Trophoblast cell (in vitro differentiated cells and primary cell): Measurements from ENCODE around the gene GRAMD1A.

Experiments
- DNase-seq, 2 donors: peaks; one replicate each; pipeline ENCODE4 v3.0.0-alpha.2; 2016
- H2AFZ ChIP-seq: 2 replicates; pipeline ENCODE4 v1.6.1; 2013; ENCODE audit warnings: low read length, moderate library complexity, mild to moderate bottlenecking; ENCODE audit not compliant: insufficient read depth, poor library complexity
- H2AK5ac ChIP-seq: 2 replicates; pipeline ENCODE4 v1.6.1; 2013; ENCODE audit warnings: mild to moderate bottlenecking, low read length
- H2BK120ac ChIP-seq: 2 replicates; pipeline ENCODE4 v1.6.1; 2013; ENCODE audit warnings: low read length, mild to moderate bottlenecking, moderate library complexity; ENCODE audit not compliant: insufficient read depth, poor library complexity
- H2BK12ac ChIP-seq: 2 replicates; pipeline ENCODE4 v1.6.1; 2013; ENCODE audit warnings: mild to moderate bottlenecking, low read length, moderate library complexity
- H2BK5ac ChIP-seq: 2 replicates; pipeline ENCODE4 v1.6.1; 2013; ENCODE audit warnings: low read length, low read depth, moderate library complexity, mild to moderate bottlenecking; ENCODE audit not compliant: poor library complexity
- H3K14ac ChIP-seq: 2 replicates; pipeline ENCODE4 v1.6.1; 2013; ENCODE audit warnings: mild to moderate bottlenecking, low read length
- H3K18ac ChIP-seq: 2 replicates; pipeline ENCODE4 v1.6.1; 2013; ENCODE audit warnings: mild to moderate bottlenecking, low read length
- H3K23ac ChIP-seq: 2 replicates; pipeline ENCODE4 v1.6.1; 2013; ENCODE audit warnings: low read length
- H3K27ac ChIP-seq: 2 replicates; pipeline ENCODE4 v1.5.1; 2013; ENCODE audit warnings: low read depth, mild to moderate bottlenecking, inconsistent platforms, low read length, moderate library complexity
- H3K27me3 ChIP-seq: 2 replicates; pipeline ENCODE4 v1.6.1; 2013; ENCODE audit warnings: inconsistent platforms, mild to moderate bottlenecking, low read length, moderate library complexity; ENCODE audit not compliant: insufficient read depth
- H3K36me3 ChIP-seq, 2 experiments: 1 replicate in 1 of 2; 2 replicates in 1 of 2; pipeline ENCODE4 v1.6.1; 2013; ENCODE audit warnings: low read length in 2 of 2, mild to moderate bottlenecking in 2 of 2, moderate library complexity in 1 of 2; ENCODE audit not compliant: insufficient read depth in 2 of 2, control insufficient read depth in 1 of 2
- H3K4ac ChIP-seq: 2 replicates; pipeline ENCODE4 v1.6.1; 2013; ENCODE audit warnings: low read depth, mild to moderate bottlenecking, low read length, moderate library complexity
- H3K4me1 ChIP-seq, 2 experiments: 1 replicate in 1 of 2; 2 replicates in 1 of 2; pipeline ENCODE4 v1.6.1; 2013; ENCODE audit warnings: low read length in 2 of 2, mild to moderate bottlenecking in 2 of 2, moderate library complexity in 1 of 2; ENCODE audit not compliant: insufficient read depth in 2 of 2, control insufficient read depth in 1 of 2
- H3K4me2 ChIP-seq: 2 replicates; pipeline ENCODE4 v1.6.1; 2013; ENCODE audit warnings: inconsistent platforms, mild to moderate bottlenecking, low read length, moderate library complexity
- H3K4me3 ChIP-seq: 2 replicates; pipeline ENCODE4 v1.5.1; 2013; ENCODE audit warnings: mild to moderate bottlenecking, low read depth, low read length, inconsistent platforms
- H3K79me1 ChIP-seq: one replicate; pipeline ENCODE4 v1.6.1; 2013; ENCODE audit warnings: low read length
- H3K79me2 ChIP-seq: 2 replicates; pipeline ENCODE4 v1.6.1; 2013; ENCODE audit warnings: low read length, mild to moderate bottlenecking; ENCODE audit not compliant: control insufficient read depth, insufficient read depth, poor library complexity
- H3K9ac ChIP-seq: 2 replicates; pipeline ENCODE4 v1.6.1; 2013; ENCODE audit warnings: mild to moderate bottlenecking, low read length
- H3K9me3 ChIP-seq: 2 replicates; pipeline ENCODE4 v1.6.1; 2013; ENCODE audit warnings: low read depth, mild to moderate bottlenecking, control low read depth, inconsistent platforms, low read length; ENCODE audit not compliant: insufficient read depth
- H4K12ac ChIP-seq: 2 replicates; pipeline ENCODE4 v1.6.1; 2013; ENCODE audit warnings: low read depth, mild to moderate bottlenecking, low read length, moderate library complexity
- H4K8ac ChIP-seq: 2 replicates; pipeline ENCODE4 v1.6.1; 2013; ENCODE audit warnings: low read depth, mild to moderate bottlenecking, low read length, moderate library complexity
- H4K91ac ChIP-seq: one replicate; pipeline ENCODE4 v1.6.1; 2013; ENCODE audit warnings: low read depth, mild to moderate bottlenecking, low read length, moderate library complexity
- WGBS: extraction: QIAGEN DNeasy Blood & Tissue Kit; methylation state at CpG from one replicate; pipeline ENCODE4 v1.1.7; 2013; ENCODE audit warnings: missing lambda C conversion rate; ENCODE audit not compliant: insufficient read length, insufficient coverage; ENCODE audit errors: extremely low coverage; 5-methylcytosine and 5-hydroxymethylcytosine counted together

Gene GRAMD1A

GRCh38 chr19:34974646-34975045 is 25.5 kb upstream of the GRAMD1A start:
- Histone ChIP-seq H3K4me1 (no peaks in the 10 kb centered on the region), H3K36me3 (no peaks in the 10 kb centered on the region), H3K79me2 (no peaks in the 10 kb centered on the region), H2AK5ac (no peak overlapping the region), H3K4me2 (no peak overlapping the region), H4K8ac (no peak overlapping the region), H3K27me3 (no peaks in the 10 kb centered on the region), H3K4me3 (no peak overlapping the region), H2BK120ac (no peak overlapping the region), H3K4ac (no peak overlapping the region), H3K27ac (no peak overlapping the region), H3K9me3 (peaks cover 13% of the 10 kb centered on the region), H3K14ac (no peak overlapping the region), H2BK12ac (no peak overlapping the region), H4K12ac (no peak overlapping the region), H3K18ac (no peak overlapping the region), H3K79me1 (no peaks in the 10 kb centered on the region), H3K9ac (no peak overlapping the region), H2AFZ (no peak overlapping the region), H4K91ac (no peak overlapping the region), H3K23ac (no peak overlapping the region), H2BK5ac (no peak overlapping the region)
- no CpG with 5 or more reads among the region's 5 CpGs for WGBS
- peak in 1 of 2 donors; percentile 39 for DNase-seq

DNA sequence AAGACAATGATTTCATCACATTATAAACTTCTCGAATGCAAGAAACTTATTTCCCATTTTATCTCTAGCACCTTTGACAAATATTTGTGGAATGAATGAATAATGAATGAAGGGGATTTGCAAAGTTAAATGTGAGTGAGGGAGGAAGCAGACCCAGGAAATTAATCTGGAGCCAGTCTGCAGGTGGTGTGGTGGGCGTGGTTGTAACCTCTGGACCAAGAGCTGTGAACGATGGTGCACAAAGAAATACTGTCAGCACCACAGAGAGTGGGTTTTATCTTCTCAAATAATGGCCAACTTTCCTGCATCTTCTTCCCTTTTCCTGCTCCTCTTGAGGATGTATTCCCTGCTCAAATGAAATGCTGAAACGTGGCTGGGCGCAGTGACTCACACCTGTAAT is 25.1 kb upstream of the GRAMD1A start:
- H2AK5ac ChIP-seq: no peak overlapping the region
- H4K91ac ChIP-seq: no peak overlapping the region
- H4K8ac ChIP-seq: no peak overlapping the region
- no peaks in the 10 kb centered on the region for H3K36me3 ChIP-seq
- no peaks in the 10 kb centered on the region for H3K79me2 ChIP-seq
- no peak overlapping the region for H3K4me2 ChIP-seq
- DNase-seq: no peak
- no peak overlapping the region for H2BK12ac ChIP-seq
- H3K4me3 ChIP-seq: no peak overlapping the region
- H4K12ac ChIP-seq: no peak overlapping the region
- no CpG with 5 or more reads among the region's 5 CpGs for WGBS
- no peak overlapping the region for H3K18ac ChIP-seq
- H3K4ac ChIP-seq: no peak overlapping the region
- no peaks in the 10 kb centered on the region for H3K79me1 ChIP-seq
- H3K27me3 ChIP-seq: no peaks in the 10 kb centered on the region
- H3K4me1 ChIP-seq: no peaks in the 10 kb centered on the region
- H3K14ac ChIP-seq: no peak overlapping the region
- H3K23ac ChIP-seq: no peak overlapping the region
- no peak overlapping the region for H2AFZ ChIP-seq
- H2BK5ac ChIP-seq: no peak overlapping the region
- no peak overlapping the region for H2BK120ac ChIP-seq
- peaks cover 11% of the 10 kb centered on the region for H3K9me3 ChIP-seq
- no peak overlapping the region for H3K27ac ChIP-seq
- H3K9ac ChIP-seq: no peak overlapping the region

DNA sequence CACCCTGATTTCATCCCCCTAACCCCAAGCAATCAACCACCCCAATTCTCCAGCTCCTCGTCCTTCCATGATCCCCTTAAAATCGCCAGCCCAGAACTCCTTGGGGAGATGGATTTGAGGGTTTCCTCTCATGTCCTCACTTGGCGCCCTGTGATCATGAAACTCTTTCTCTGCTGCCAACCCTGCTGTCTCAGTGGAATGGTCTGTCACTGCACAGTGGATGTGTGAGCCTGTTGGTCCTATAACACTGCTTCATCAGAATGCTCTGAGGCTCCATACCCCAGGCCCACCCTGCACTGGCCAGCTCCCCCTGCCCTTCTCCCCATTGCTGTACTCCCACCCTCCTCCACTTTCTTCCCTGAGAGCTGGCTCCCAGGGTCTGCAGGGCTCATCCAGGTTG is 23.5 kb upstream of the GRAMD1A start:
- no peak for DNase-seq
- Histone ChIP-seq H4K91ac (no peak overlapping the region), H4K12ac (no peak overlapping the region), H3K23ac (no peak overlapping the region), H3K4ac (no peak overlapping the region), H3K4me1 (no peaks in the 10 kb centered on the region), H3K14ac (no peak overlapping the region), H4K8ac (no peak overlapping the region), H3K27ac (no peak overlapping the region), H3K27me3 (no peaks in the 10 kb centered on the region), H3K9me3 (peaks cover 6% of the 10 kb centered on the region), H3K79me2 (no peaks in the 10 kb centered on the region), H2BK12ac (no peak overlapping the region), H3K4me3 (no peak overlapping the region), H3K79me1 (no peaks in the 10 kb centered on the region), H3K4me2 (no peak overlapping the region), H2AFZ (no peak overlapping the region), H3K36me3 (no peaks in the 10 kb centered on the region), H3K9ac (no peak overlapping the region), H2AK5ac (no peak overlapping the region), H3K18ac (no peak overlapping the region), H2BK5ac (no peak overlapping the region), H2BK120ac (no peak overlapping the region)
- no CpG with 5 or more reads among the region's 3 CpGs for WGBS

DNA sequence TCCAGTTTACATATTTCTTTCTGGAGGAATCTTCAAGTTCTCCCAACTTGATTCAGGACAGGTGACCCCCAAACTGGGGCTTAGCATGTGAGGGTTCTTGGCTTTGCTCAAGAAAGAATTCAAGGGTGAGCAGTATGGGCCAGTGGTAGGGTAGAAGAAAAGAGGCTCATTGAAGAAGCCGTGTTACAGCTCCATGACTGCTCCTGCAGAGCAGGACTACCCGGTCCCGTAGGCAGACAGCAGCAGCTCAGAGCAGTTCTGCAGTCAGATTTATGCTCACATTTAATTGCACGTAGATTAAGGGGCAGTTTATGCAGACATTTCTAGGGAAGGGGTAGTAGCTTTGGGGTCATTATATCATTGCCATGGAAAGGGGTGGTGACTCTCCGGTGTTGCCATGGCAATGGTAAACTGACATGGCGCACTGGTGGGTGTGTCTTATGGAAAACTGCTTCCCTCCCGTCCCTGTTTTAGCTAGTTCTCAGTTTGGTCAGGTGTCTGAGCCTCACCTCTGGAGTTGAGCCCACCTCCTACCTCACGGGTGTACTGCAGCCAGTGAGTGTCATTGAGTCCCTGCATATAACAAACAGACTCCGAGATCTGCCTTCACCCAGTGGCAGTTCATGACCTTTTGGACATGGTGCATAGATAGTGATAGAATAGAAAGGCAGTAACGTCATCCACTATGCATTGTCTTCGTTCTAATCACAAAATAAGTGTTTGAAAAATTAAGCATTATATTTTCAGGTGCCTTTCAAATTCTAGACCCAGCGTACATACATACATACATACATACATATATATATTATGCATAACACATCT is 20.1 kb upstream of the GRAMD1A start:
- H3K79me2 ChIP-seq: no peaks in the 10 kb centered on the region
- DNase-seq: no peak
- no peak overlapping the region for H3K4me3 ChIP-seq
- no CpG with 5 or more reads among the region's 12 CpGs for WGBS
- H3K79me1 ChIP-seq: no peaks in the 10 kb centered on the region
- no peak overlapping the region for H2BK5ac ChIP-seq
- no peak overlapping the region for H2AK5ac ChIP-seq
- no peak overlapping the region for H3K4ac ChIP-seq
- H3K4me1 ChIP-seq: no peaks in the 10 kb centered on the region
- no peak overlapping the region for H2BK12ac ChIP-seq
- no peak overlapping the region for H3K4me2 ChIP-seq
- no peak overlapping the region for H3K27ac ChIP-seq
- H3K27me3 ChIP-seq: no peaks in the 10 kb centered on the region
- no peaks in the 10 kb centered on the region for H3K36me3 ChIP-seq
- no peak overlapping the region for H3K9ac ChIP-seq
- no peak overlapping the region for H2BK120ac ChIP-seq
- H3K18ac ChIP-seq: no peak overlapping the region
- H4K8ac ChIP-seq: no peak overlapping the region
- no peak overlapping the region for H3K14ac ChIP-seq
- peaks cover 6% of the 10 kb centered on the region for H3K9me3 ChIP-seq
- no peak overlapping the region for H4K91ac ChIP-seq
- no peak overlapping the region for H3K23ac ChIP-seq
- H2AFZ ChIP-seq: no peak overlapping the region
- no peak overlapping the region for H4K12ac ChIP-seq
